Chondrocyte (in vitro differentiated cells): Measurements from ENCODE around the gene KATNB1. TPM values are rescaled to one million over a fixed set of nuclear protein-coding genes. Genes with fewer than 3 reads are reported as not detected.
A peak's percentile ranks its signal among the peaks of the same experiment; 100 is the strongest.

Experiments used
- DNase-seq: peaks from one replicate; pipeline ENCODE4 v3.0.0; 2021; ENCODE audit warnings: mixed read lengths, low spot score
- H3K27ac Mint-ChIP-seq: one replicate; pipeline ENCODE4 v1.8.0; 2021; ENCODE audit warnings: mild to moderate bottlenecking, moderate library complexity, mixed read lengths; ENCODE audit not compliant: unreplicated experiment
- H3K27me3 Mint-ChIP-seq: 2 replicates; pipeline ENCODE4 v1.8.0; 2021; ENCODE audit warnings: low read depth, mixed read lengths
- H3K36me3 Mint-ChIP-seq: 2 replicates; pipeline ENCODE4 v1.8.0; 2021; ENCODE audit warnings: low read depth, mixed read lengths
- H3K4me1 Mint-ChIP-seq: 2 replicates; pipeline ENCODE4 v1.8.0; 2021; ENCODE audit warnings: low read depth, mild to moderate bottlenecking, mixed read lengths
- H3K4me3 Mint-ChIP-seq: one replicate; pipeline ENCODE4 v1.8.0; 2021; ENCODE audit warnings: mild to moderate bottlenecking, moderate library complexity, mixed read lengths; ENCODE audit not compliant: unreplicated experiment
- H3K9me3 Mint-ChIP-seq: 2 replicates; pipeline ENCODE4 v1.8.0; 2021; ENCODE audit warnings: low read depth, mixed read lengths
- microRNA-seq: library from miRNA; unstranded; fragments of <30 nt; microRNA quantifications from one replicate; pipeline ENCODE4 v1.2.0, GENCODE V29; 2020; ENCODE audit warnings: borderline number of aligned reads
- total RNA-seq: library from RNA; stranded (reverse); gene quantifications from 3 replicates; pipeline ENCODE4 v1.2.1, GENCODE V29; 2021
- TF ChIP-seq, protein P1 (sequence below): fragments of 200-600 bp; sonication (generic); IDR thresholded peaks from 2 replicates; pipeline ENCODE4 v1.5.0; 2021; ENCODE audit warnings: antibody characterized with exemption, mild to moderate bottlenecking, moderate library complexity

The KATNB1 gene
- total RNA-seq, 1 donor from 2014 or later = 14.0 TPM

DNA sequence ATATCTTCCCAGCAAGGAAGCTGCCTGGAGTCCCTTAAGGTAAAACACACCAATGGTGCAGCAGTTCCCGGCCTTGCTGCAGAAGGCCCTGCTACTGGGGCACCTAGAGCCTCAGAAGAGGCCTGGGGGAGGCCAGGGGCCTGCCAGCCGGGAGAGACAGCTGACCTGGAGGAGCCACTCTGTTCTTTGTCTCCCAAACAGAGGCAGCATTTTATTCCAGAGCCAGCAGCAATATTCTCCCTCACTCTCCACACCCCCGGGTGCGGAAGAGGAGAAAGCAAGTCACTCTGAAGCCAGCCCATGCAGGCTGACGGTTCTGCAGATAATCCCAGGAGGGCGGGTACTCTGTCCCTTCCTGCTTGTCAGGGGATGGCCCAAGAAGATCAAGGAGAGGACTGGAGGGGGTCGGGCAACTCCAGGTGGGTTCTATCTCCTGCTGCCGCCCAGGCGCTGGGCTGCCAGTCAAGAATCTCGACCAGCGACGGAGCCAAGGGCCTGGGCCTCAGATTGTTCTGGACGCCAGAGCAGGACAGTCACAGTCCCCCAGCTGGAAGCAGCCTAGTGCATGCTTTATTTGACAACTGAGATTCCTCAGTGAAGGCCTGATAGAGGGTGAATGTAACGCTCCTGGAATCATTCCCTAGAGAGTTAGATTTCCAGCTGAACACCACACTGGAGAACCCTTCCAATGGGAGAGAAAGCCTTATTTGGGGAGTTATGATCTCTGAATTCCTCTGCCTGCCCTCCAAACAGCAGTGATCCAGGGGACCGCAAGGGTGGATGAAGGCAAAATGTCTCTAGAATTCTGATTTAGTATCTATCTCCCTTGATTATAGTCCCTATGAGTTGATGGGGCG, 67.8 kb downstream of the KATNB1 start:
- TF ChIP-seq, protein P1, sequence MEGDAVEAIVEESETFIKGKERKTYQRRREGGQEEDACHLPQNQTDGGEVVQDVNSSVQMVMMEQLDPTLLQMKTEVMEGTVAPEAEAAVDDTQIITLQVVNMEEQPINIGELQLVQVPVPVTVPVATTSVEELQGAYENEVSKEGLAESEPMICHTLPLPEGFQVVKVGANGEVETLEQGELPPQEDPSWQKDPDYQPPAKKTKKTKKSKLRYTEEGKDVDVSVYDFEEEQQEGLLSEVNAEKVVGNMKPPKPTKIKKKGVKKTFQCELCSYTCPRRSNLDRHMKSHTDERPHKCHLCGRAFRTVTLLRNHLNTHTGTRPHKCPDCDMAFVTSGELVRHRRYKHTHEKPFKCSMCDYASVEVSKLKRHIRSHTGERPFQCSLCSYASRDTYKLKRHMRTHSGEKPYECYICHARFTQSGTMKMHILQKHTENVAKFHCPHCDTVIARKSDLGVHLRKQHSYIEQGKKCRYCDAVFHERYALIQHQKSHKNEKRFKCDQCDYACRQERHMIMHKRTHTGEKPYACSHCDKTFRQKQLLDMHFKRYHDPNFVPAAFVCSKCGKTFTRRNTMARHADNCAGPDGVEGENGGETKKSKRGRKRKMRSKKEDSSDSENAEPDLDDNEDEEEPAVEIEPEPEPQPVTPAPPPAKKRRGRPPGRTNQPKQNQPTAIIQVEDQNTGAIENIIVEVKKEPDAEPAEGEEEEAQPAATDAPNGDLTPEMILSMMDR = no peak
- H3K9me3 Mint-ChIP-seq = no peaks in the 10 kb centered on the region
- H3K36me3 Mint-ChIP-seq = no peaks in the 10 kb centered on the region
- H3K4me1 Mint-ChIP-seq = peaks cover 76% of the 10 kb centered on the region
- no peaks in the 10 kb centered on the region for H3K27me3 Mint-ChIP-seq
- peak overlapping the region; percentile 85 for H3K4me3 Mint-ChIP-seq
- peak overlapping the region; percentile 96 for H3K27ac Mint-ChIP-seq
- no peak for DNase-seq

DNA sequence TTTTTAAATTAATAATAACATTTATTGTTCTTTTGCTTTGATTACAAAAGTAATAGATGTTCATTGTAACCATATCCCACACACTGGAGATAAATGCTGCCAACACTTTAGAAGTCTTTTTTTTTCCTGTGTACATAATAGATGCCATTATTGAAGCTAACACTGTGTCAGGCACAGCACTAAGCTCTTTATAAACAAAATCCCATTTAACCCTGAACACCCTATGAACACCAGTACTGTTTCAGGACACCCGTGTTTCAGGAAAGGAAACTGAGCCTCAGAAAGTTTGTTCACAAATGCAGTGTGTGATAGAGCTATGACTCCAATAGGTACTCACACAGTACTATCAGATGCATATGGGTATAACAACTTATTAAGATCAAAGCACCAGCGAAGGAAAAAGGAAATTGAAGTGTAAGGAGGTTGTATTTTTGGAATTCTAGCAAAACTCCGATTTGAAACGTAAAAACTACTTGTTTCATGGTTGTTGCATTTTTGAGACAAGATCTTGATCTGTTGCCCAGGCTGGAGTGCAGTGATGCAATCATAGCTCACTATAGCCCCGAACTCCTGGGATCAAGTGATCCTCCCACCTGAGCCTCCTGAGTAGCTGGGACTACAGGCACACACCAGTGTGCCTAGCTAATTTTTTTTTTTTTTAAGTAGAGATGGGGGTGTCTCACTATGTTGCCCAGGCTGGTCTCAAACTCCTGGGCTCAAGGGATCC, 68.7 kb downstream of the KATNB1 start:
- no peak for DNase-seq
- TF ChIP-seq, protein P1 = no peak
- no peaks in the 10 kb centered on the region for H3K9me3 Mint-ChIP-seq
- H3K4me1 Mint-ChIP-seq = peaks cover 72% of the 10 kb centered on the region
- H3K4me3 Mint-ChIP-seq = no peak overlapping the region
- H3K27me3 Mint-ChIP-seq = no peaks in the 10 kb centered on the region
- peak overlapping the region; percentile 20 for H3K27ac Mint-ChIP-seq
- H3K36me3 Mint-ChIP-seq = no peaks in the 10 kb centered on the region

DNA sequence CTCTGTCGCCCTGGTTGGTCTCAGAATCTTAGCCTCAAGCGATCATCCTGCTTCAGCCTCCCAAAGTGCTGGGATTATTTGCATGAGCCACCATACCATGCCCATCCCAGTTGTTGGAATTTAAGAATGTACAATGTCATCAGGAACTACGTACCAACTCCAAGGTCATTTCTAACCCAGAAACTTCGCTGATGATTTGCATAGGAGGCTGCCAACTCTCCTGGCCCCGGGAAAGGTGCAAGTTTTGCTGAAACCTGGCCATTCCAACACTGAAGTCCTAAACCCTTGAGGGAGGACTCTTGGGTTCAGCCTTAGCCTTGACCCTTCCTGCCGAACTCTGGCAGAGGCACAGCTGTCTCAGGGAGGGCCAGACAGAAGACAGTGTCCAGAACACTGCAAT, 69.6 kb downstream of the KATNB1 start:
- peaks cover 72% of the 10 kb centered on the region for H3K4me1 Mint-ChIP-seq
- H3K27me3 Mint-ChIP-seq = no peaks in the 10 kb centered on the region
- no peak overlapping the region for H3K27ac Mint-ChIP-seq
- no peak for DNase-seq
- H3K9me3 Mint-ChIP-seq = no peaks in the 10 kb centered on the region
- H3K4me3 Mint-ChIP-seq = no peak overlapping the region
- no peaks in the 10 kb centered on the region for H3K36me3 Mint-ChIP-seq
- TF ChIP-seq, protein P1 = no peak

Small RNAs within 50 kb of the gene (microRNA-seq; reads per million reads assigned to microRNA genes)
- not detected for gene MIR6772

Other genes with a start within 250 kb of the KATNB1 start
- gene DOK4, start 249.3 kb upstream of the KATNB1 start, total RNA-seq = 23.7 to 28.5 TPM (median 26.4 TPM) in 3 replicates
- 20.9 to 27.2 TPM (median 22.4 TPM) in 3 replicates for gene CCDC102A, start 199.2 kb upstream of the KATNB1 start, total RNA-seq
- gene ADGRG5, start 193.1 kb upstream of the KATNB1 start, total RNA-seq = not detected in 3 replicates
- 16.8 to 57.8 TPM (median 56.3 TPM) in 3 replicates for gene ADGRG1, start 107.1 kb upstream of the KATNB1 start, total RNA-seq
- not detected in 3 replicates for gene ADGRG3, start 67.5 kb upstream of the KATNB1 start, total RNA-seq
- not detected in 3 replicates for gene DRC7, start 41.0 kb upstream of the KATNB1 start, total RNA-seq
- gene KIFC3, start 66.7 kb downstream of the KATNB1 start, total RNA-seq = 74.4 to 135 TPM (median 75.6 TPM) in 3 replicates
- gene CNGB1, start 235.4 kb downstream of the KATNB1 start, total RNA-seq = not detected in 3 replicates